GM12878 (cell line): ENCODE results near the gene ADK. TPM values are rescaled to one million over a fixed set of nuclear protein-coding genes. Genes with fewer than 3 reads are reported as not detected.

Experiments used
- ATAC-seq: fragments of 200-7000 bp; cut with Tn5 transposase; 3 replicates; pipeline ENCODE4 v1.9.1; 2020; ENCODE audit warnings: mild to moderate bottlenecking, moderate library complexity
- BruUV-seq: library from RNA; stranded (reverse); fragments of 400-500 nt; replicated peaks from 2 replicates; lab custom pipeline; 2021; lab: Mats Ljungman, UMichigan
- CTCF ChIA-PET: fragments of 300-600 bp; sonication (Branson Sonifier 250); formaldehyde crosslinking; extraction: SDS; loops from one replicate; lab custom pipeline; 2021; ENCODE audit warnings: inconsistent platforms; lab: Yijun Ruan, JAX
- POLR2A ChIA-PET: fragments of 350-600 bp; formaldehyde crosslinking; extraction: SDS; loops from one replicate; lab custom pipeline; 2021; ENCODE audit warnings: inconsistent platforms; lab: Charles Lee
- RAD21 ChIA-PET: fragments of 300-600 bp; sonication (Branson Sonifier 250); formaldehyde crosslinking; loops from one replicate; lab custom pipeline; 2023; ENCODE audit warnings: antibody characterized with exemption; ENCODE audit not compliant: unreplicated experiment; lab: Charles Lee
- SMC1A ChIA-PET: fragments of 300-600 bp; sonication (Branson Sonifier 250); formaldehyde crosslinking; loops from one replicate; lab custom pipeline; 2023; ENCODE audit not compliant: unreplicated experiment, uncharacterized antibody; lab: Charles Lee
- DNase-seq: peaks from one replicate; pipeline ENCODE4 v3.0.0-alpha.2; 2011; ENCODE audit warnings: low read depth, low spot score
- FAIRE-seq: peaks from 3 replicates; lab custom pipeline; 2011; peaks lifted over from hg19 to GRCh38; lab: Jason Lieb, UNC
- H2AFZ ChIP-seq: 2 replicates; pipeline ENCODE4 v1.6.0; 2011; ENCODE audit warnings: low read depth, low read length, control low read depth; ENCODE audit not compliant: control insufficient read depth
- H3K27ac ChIP-seq: 2 replicates; pipeline ENCODE4 v1.5.1; 2011; ENCODE audit warnings: control low read depth; ENCODE audit not compliant: control insufficient read depth, insufficient read depth
- H3K27me3 ChIP-seq, 2 experiments: replicated peaks in 1 of 2; 2 replicates each; pipeline versions ENCODE4 v1.6.0 to v1.6.1; 2011; ENCODE audit warnings: low read length in 1 of 2; ENCODE audit not compliant: control insufficient read depth in 2 of 2, insufficient read depth in 2 of 2
- H3K36me3 ChIP-seq, 2 experiments: 2 replicates each; pipeline ENCODE4 v1.5.1; 2011; ENCODE audit warnings: low read length in 1 of 2; ENCODE audit not compliant: control insufficient read depth in 2 of 2, insufficient read depth in 2 of 2
- H3K4me1 ChIP-seq: 2 replicates; pipeline ENCODE4 v1.6.1; 2011; ENCODE audit warnings: mild to moderate bottlenecking, low read length, moderate library complexity, mixed read lengths; ENCODE audit not compliant: control insufficient read depth, insufficient read depth
- H3K4me2 ChIP-seq: 2 replicates; pipeline ENCODE4 v1.6.0; 2011; ENCODE audit warnings: control low read depth; ENCODE audit not compliant: control insufficient read depth, insufficient read depth
- H3K4me3 ChIP-seq: fragments of 200-600 bp; sonication (generic); 2 replicates; pipeline ENCODE4 v1.5.1; 2016
- H3K79me2 ChIP-seq: 2 replicates; pipeline ENCODE4 v1.6.0; 2011; ENCODE audit warnings: low read length; ENCODE audit not compliant: control insufficient read depth, insufficient read depth
- H3K9ac ChIP-seq: 2 replicates; pipeline ENCODE4 v1.8.0; 2011; ENCODE audit warnings: low read length, control low read depth, mixed read lengths; ENCODE audit not compliant: control insufficient read depth, insufficient read depth
- H3K9me3 ChIP-seq: replicated peaks from 3 replicates; pipeline ENCODE4 v1.5.1; 2011; ENCODE audit warnings: mild to moderate bottlenecking, low read length; ENCODE audit not compliant: control insufficient read depth, insufficient read depth
- H4K20me1 ChIP-seq: 2 replicates; pipeline ENCODE4 v1.6.0; 2011; ENCODE audit not compliant: control insufficient read depth, insufficient read depth
- CBFB ChIP-seq: IDR thresholded peaks from 2 replicates; pipeline ENCODE4 v1.6.1; 2016; ENCODE audit warnings: antibody characterized with exemption, low read depth
- MYC ChIP-seq: IDR thresholded peaks from 2 replicates; pipeline ENCODE4 v1.6.1; 2011; ENCODE audit warnings: mild to moderate bottlenecking, low read length, moderate library complexity, inconsistent platforms; ENCODE audit not compliant: insufficient read depth, insufficient replicate concordance, insufficient read length, severe bottlenecking
- PML ChIP-seq: IDR thresholded peaks from 2 replicates; pipeline ENCODE4 v1.6.1; 2012; ENCODE audit warnings: low read length, inconsistent platforms
- RFX5 ChIP-seq: IDR thresholded peaks from 2 replicates; pipeline ENCODE4 v1.6.1; 2011; ENCODE audit warnings: low read depth, low read length, improper control_type of control experiment
- WGBS: methylation state at CpG from one replicate; pipeline ENCODE4 v1.1.6; 2016; ENCODE audit warnings: low lambda C conversion rate; ENCODE audit not compliant: insufficient replicate concordance, insufficient coverage; ENCODE audit errors: missing lambda C conversion rate; 5-methylcytosine and 5-hydroxymethylcytosine counted together
- in situ Hi-C: fragments of 300-500 bp; cut with MboI; formaldehyde crosslinking; loops from 9 replicates; pipeline ENCODE4 v1.14.3; 2018; ENCODE audit warnings: mixed read lengths
- intact Hi-C: fragments of 100-400 bp; cut with micrococcal nuclease; formaldehyde crosslinking; loops from one replicate; pipeline ENCODE4 v1.14.2; 2022; ENCODE audit not compliant: unreplicated experiment
- polyA plus RNA-seq, 11 experiments: library from polyadenylated mRNA; depleted of rRNA in 4 of 11; unstranded in 6 of 11; stranded (reverse) in 5 of 11; fragments of >200 nt; fragmentation: Nextera tagmentation in 4 of 11; fragmentation: Illumina TruSeq in 1 of 11; extraction: Ambion mirVana in 4 of 11; extraction: Trizol in 1 of 11; gene quantifications; 1 replicate in 1 of 11; 2 replicates in 10 of 11; pipeline versions ENCODE4 v1.2.1 to v1.2.3, GENCODE V29; 2011 to 2016; ENCODE audit warnings: inconsistent platforms in 2 of 11, missing spikeins in 2 of 11, low read depth in 1 of 11
- total RNA-seq, 4 experiments: library from RNA; depleted of rRNA in 3 of 4; stranded (reverse); fragments of >200 nt in 3 of 4; fragmentation: Illumina TruSeq in 1 of 4; extraction: Trizol in 1 of 4; gene quantifications; 2 replicates each; pipeline versions ENCODE4 v1.2.1 to v1.2.3, GENCODE V29; 2013 to 2021
- TF ChIP-seq, protein P1 (sequence below): fragments of 450-650 bp; IDR thresholded peaks from 2 replicates; pipeline ENCODE4 v1.6.1; 2017; ENCODE audit warnings: borderline replicate concordance
- TF ChIP-seq, protein P2 (sequence below): fragments of 450-650 bp; IDR thresholded peaks from 2 replicates; pipeline ENCODE4 v1.6.1; 2017; ENCODE audit warnings: mild to moderate bottlenecking, moderate library complexity
- TF ChIP-seq, protein P3 (sequence below): fragments of 450-650 bp; IDR thresholded peaks from 2 replicates; pipeline ENCODE4 v1.6.1; 2014; ENCODE audit warnings: mild to moderate bottlenecking

Gene ADK
- total and polyA plus RNA-seq, 10 of the 15 experiments (the other 5 are each of a cell fraction or from before 2014, with no cell fraction given) = 42.0 to 151 (median 81.6) TPM

DNA sequence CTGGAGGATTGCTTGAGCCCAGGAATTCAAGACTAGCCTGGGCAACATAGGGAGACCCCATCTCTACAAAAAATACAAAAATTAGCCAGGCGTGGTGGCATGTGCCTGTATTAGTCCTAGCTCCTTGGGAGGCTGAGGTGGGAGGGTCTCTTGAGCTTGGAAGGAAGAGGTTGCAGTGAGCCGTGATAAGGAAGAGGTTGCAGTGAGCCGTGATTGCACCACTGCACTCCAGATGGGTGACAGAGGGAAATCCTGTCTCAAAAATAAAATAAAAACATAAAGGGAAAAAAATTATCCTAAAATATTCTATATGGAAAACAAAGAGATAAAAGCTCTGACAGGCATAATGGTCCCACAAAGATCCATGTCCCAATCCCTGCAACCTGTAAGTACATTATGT lies 587.5 kb downstream of the ADK start:
- Histone ChIP-seq H3K27ac (peak overlapping the region; percentile 97), H2AFZ (peak overlapping the region; percentile 95), H3K9ac (peak overlapping the region; percentile 63; the same call in 1 of the 2 replicates), H3K79me2 (no peaks in the 10 kb centered on the region), H3K9me3 (no peaks in the 10 kb centered on the region; the same call in 1 of the 3 replicates), H3K4me1 (peaks cover 24% of the 10 kb centered on the region), H3K4me3 (no peak overlapping the region), H3K4me2 (peak overlapping the region; percentile 95), H3K27me3 (no peaks in the 10 kb centered on the region), H4K20me1 (no peaks in the 10 kb centered on the region), H3K36me3 (no peaks in the 10 kb centered on the region)
- DNase-seq = no peak
- POLR2A ChIA-PET = interaction anchor here (1.0 to 1.2 kb wide), 4 partner anchors 55 to 275 kb away, joined by 3 to 7 read pairs (median 4); no protein-coding TSS in a partner anchor
- FAIRE-seq = no peak
- intact Hi-C loops (loop anchor here (1.0 to 5.0 kb wide), 3 partner anchors 61 to 362 kb away; no protein-coding TSS in a partner anchor), in situ Hi-C loops (loop anchor here (5.0 to 25.0 kb wide), 2 partner anchors 284 to 476 kb away; no protein-coding TSS in a partner anchor)
- BruUV-seq = no TSS peak
- CTCF ChIA-PET = interaction anchor here (0.6 to 5.7 kb wide), 56 partner anchors 11 to 498 kb away, joined by 3 to 71 read pairs (median 4); partner anchors contain the start of gene COMTD1
- peak; percentile 34 for ATAC-seq
- RAD21 ChIA-PET = interaction anchor here (1.0 to 3.8 kb wide), 32 partner anchors 12 to 846 kb away, joined by 3 to 60 read pairs (median 4); partner anchors contain the start of genes COMTD1 and KAT6B
- TF ChIP-seq, protein P1, sequence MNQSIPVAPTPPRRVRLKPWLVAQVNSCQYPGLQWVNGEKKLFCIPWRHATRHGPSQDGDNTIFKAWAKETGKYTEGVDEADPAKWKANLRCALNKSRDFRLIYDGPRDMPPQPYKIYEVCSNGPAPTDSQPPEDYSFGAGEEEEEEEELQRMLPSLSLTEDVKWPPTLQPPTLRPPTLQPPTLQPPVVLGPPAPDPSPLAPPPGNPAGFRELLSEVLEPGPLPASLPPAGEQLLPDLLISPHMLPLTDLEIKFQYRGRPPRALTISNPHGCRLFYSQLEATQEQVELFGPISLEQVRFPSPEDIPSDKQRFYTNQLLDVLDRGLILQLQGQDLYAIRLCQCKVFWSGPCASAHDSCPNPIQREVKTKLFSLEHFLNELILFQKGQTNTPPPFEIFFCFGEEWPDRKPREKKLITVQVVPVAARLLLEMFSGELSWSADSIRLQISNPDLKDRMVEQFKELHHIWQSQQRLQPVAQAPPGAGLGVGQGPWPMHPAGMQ = no peak
- no peak for TF ChIP-seq RFX5
- TF ChIP-seq, protein P2, sequence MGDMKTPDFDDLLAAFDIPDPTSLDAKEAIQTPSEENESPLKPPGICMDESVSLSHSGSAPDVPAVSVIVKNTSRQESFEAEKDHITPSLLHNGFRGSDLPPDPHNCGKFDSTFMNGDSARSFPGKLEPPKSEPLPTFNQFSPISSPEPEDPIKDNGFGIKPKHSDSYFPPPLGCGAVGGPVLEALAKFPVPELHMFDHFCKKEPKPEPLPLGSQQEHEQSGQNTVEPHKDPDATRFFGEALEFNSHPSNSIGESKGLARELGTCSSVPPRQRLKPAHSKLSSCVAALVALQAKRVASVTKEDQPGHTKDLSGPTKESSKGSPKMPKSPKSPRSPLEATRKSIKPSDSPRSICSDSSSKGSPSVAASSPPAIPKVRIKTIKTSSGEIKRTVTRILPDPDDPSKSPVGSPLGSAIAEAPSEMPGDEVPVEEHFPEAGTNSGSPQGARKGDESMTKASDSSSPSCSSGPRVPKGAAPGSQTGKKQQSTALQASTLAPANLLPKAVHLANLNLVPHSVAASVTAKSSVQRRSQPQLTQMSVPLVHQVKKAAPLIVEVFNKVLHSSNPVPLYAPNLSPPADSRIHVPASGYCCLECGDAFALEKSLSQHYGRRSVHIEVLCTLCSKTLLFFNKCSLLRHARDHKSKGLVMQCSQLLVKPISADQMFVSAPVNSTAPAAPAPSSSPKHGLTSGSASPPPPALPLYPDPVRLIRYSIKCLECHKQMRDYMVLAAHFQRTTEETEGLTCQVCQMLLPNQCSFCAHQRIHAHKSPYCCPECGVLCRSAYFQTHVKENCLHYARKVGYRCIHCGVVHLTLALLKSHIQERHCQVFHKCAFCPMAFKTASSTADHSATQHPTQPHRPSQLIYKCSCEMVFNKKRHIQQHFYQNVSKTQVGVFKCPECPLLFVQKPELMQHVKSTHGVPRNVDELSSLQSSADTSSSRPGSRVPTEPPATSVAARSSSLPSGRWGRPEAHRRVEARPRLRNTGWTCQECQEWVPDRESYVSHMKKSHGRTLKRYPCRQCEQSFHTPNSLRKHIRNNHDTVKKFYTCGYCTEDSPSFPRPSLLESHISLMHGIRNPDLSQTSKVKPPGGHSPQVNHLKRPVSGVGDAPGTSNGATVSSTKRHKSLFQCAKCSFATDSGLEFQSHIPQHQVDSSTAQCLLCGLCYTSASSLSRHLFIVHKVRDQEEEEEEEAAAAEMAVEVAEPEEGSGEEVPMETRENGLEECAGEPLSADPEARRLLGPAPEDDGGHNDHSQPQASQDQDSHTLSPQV = no peak
- TF ChIP-seq MYC = no peak
- peak; percentile 5; the same call in 1 of the 2 replicates for TF ChIP-seq PML
- no peak for TF ChIP-seq CBFB
- TF ChIP-seq, protein P3, sequence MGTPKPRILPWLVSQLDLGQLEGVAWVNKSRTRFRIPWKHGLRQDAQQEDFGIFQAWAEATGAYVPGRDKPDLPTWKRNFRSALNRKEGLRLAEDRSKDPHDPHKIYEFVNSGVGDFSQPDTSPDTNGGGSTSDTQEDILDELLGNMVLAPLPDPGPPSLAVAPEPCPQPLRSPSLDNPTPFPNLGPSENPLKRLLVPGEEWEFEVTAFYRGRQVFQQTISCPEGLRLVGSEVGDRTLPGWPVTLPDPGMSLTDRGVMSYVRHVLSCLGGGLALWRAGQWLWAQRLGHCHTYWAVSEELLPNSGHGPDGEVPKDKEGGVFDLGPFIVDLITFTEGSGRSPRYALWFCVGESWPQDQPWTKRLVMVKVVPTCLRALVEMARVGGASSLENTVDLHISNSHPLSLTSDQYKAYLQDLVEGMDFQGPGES = no peak
- SMC1A ChIA-PET = interaction anchor here (0.6 to 3.8 kb wide), 56 partner anchors 9 to 495 kb away, joined by 3 to 73 read pairs (median 4); partner anchors contain the start of gene KAT6B
- WGBS = 10% methylated on average over 3 of the region's 3 CpGs
